DMS153 (cell line): ENCODE results near the gene SLC8B1.

Experiments
- DNase-seq: peaks from one replicate; lab custom pipeline; 2025; lab: John Stamatoyannopoulos, UW

Gene SLC8B1

GRCh38 chr12:113292547-113292946 is 42.4 kb downstream of the SLC8B1 start:
- DNase-seq = no peak

- DNase-seq = no peak
Measured at GRCh38 chr12:113292091-113292490, 42.8 kb downstream of the SLC8B1 start.

- no peak for DNase-seq
Measured at GRCh38 chr12:113291586-113291985, 43.3 kb downstream of the SLC8B1 start.

- DNase-seq = no peak
Measured at GRCh38 chr12:113290506-113290905, 44.4 kb downstream of the SLC8B1 start.

GRCh38 chr12:113289361-113289760 is 45.5 kb downstream of the SLC8B1 start:
- DNase-seq = no peak

- no peak for DNase-seq
Measured at GRCh38 chr12:113287899-113288282, 47.0 kb downstream of the SLC8B1 start.

GRCh38 chr12:113287146-113287898 is 47.6 kb downstream of the SLC8B1 start:
- no peak for DNase-seq

GRCh38 chr12:113286712-113287111 is 48.2 kb downstream of the SLC8B1 start:
- no peak for DNase-seq

- DNase-seq = no peak
Measured at GRCh38 chr12:113285679-113286610, 49.0 kb downstream of the SLC8B1 start.

- DNase-seq = no peak
Measured at GRCh38 chr12:113284751-113285150, 50.2 kb downstream of the SLC8B1 start.

GRCh38 chr12:113278633-113279032 is 56.3 kb downstream of the SLC8B1 start:
- DNase-seq = no peak

- DNase-seq = no peak
Measured at GRCh38 chr12:113278141-113278540, 56.8 kb downstream of the SLC8B1 start.

GRCh38 chr12:113277511-113277910 is 57.4 kb downstream of the SLC8B1 start:
- no peak for DNase-seq

GRCh38 chr12:113276946-113277500 is 57.9 kb downstream of the SLC8B1 start:
- no peak for DNase-seq

GRCh38 chr12:113276306-113276705 is 58.6 kb downstream of the SLC8B1 start:
- no peak for DNase-seq

- DNase-seq = no peak
Measured at GRCh38 chr12:113274848-113275247, 60.1 kb downstream of the SLC8B1 start.

- no peak for DNase-seq
Measured at GRCh38 chr12:113273053-113273725, 61.7 kb downstream of the SLC8B1 start.

- DNase-seq = no peak
Measured at GRCh38 chr12:113271853-113272561, 62.9 kb downstream of the SLC8B1 start.

GRCh38 chr12:113271466-113271852 is 63.5 kb downstream of the SLC8B1 start:
- DNase-seq = no peak

GRCh38 chr12:113270709-113271009 is 64.2 kb downstream of the SLC8B1 start:
- DNase-seq = no peak

GRCh38 chr12:113269257-113269943 is 65.5 kb downstream of the SLC8B1 start:
- DNase-seq = no peak
